WTC11 (cell line): ENCODE results near the gene UGGT1.

ENCODE experiments used
- USF2 ChIP-seq: sonication (generic); formaldehyde crosslinking; IDR thresholded peaks from 2 replicates; pipeline ENCODE4 v1.8.1; 2023; ENCODE audit warnings: mild to moderate bottlenecking, missing genetic modification reagents, moderate library complexity
- TF ChIP-seq, protein P1 (sequence below): sonication (generic); formaldehyde crosslinking; IDR thresholded peaks from 2 replicates; pipeline ENCODE4 v1.8.0; 2023; ENCODE audit warnings: missing genetic modification reagents, mild to moderate bottlenecking, borderline replicate concordance
- TF ChIP-seq, protein P2 (sequence below): fragments of 200-600 bp; IDR thresholded peaks from 2 replicates; pipeline ENCODE4 v1.8.0; 2022; ENCODE audit warnings: antibody characterized with exemption

- no peak for TF ChIP-seq USF2 (CRISPR knock-in tag)
- TF ChIP-seq, protein P1, sequence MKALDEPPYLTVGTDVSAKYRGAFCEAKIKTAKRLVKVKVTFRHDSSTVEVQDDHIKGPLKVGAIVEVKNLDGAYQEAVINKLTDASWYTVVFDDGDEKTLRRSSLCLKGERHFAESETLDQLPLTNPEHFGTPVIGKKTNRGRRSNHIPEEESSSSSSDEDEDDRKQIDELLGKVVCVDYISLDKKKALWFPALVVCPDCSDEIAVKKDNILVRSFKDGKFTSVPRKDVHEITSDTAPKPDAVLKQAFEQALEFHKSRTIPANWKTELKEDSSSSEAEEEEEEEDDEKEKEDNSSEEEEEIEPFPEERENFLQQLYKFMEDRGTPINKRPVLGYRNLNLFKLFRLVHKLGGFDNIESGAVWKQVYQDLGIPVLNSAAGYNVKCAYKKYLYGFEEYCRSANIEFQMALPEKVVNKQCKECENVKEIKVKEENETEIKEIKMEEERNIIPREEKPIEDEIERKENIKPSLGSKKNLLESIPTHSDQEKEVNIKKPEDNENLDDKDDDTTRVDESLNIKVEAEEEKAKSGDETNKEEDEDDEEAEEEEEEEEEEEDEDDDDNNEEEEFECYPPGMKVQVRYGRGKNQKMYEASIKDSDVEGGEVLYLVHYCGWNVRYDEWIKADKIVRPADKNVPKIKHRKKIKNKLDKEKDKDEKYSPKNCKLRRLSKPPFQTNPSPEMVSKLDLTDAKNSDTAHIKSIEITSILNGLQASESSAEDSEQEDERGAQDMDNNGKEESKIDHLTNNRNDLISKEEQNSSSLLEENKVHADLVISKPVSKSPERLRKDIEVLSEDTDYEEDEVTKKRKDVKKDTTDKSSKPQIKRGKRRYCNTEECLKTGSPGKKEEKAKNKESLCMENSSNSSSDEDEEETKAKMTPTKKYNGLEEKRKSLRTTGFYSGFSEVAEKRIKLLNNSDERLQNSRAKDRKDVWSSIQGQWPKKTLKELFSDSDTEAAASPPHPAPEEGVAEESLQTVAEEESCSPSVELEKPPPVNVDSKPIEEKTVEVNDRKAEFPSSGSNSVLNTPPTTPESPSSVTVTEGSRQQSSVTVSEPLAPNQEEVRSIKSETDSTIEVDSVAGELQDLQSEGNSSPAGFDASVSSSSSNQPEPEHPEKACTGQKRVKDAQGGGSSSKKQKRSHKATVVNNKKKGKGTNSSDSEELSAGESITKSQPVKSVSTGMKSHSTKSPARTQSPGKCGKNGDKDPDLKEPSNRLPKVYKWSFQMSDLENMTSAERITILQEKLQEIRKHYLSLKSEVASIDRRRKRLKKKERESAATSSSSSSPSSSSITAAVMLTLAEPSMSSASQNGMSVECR: no peak
- TF ChIP-seq, protein P2, sequence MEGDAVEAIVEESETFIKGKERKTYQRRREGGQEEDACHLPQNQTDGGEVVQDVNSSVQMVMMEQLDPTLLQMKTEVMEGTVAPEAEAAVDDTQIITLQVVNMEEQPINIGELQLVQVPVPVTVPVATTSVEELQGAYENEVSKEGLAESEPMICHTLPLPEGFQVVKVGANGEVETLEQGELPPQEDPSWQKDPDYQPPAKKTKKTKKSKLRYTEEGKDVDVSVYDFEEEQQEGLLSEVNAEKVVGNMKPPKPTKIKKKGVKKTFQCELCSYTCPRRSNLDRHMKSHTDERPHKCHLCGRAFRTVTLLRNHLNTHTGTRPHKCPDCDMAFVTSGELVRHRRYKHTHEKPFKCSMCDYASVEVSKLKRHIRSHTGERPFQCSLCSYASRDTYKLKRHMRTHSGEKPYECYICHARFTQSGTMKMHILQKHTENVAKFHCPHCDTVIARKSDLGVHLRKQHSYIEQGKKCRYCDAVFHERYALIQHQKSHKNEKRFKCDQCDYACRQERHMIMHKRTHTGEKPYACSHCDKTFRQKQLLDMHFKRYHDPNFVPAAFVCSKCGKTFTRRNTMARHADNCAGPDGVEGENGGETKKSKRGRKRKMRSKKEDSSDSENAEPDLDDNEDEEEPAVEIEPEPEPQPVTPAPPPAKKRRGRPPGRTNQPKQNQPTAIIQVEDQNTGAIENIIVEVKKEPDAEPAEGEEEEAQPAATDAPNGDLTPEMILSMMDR: no peak
These were observed 142.9 kb downstream of the UGGT1 start for GRCh38 chr2:128233790-128234395.
